ENCODE results near the gene CPM.
A peak's percentile ranks its signal among the peaks of the same experiment; 100 is the strongest.

DNA sequence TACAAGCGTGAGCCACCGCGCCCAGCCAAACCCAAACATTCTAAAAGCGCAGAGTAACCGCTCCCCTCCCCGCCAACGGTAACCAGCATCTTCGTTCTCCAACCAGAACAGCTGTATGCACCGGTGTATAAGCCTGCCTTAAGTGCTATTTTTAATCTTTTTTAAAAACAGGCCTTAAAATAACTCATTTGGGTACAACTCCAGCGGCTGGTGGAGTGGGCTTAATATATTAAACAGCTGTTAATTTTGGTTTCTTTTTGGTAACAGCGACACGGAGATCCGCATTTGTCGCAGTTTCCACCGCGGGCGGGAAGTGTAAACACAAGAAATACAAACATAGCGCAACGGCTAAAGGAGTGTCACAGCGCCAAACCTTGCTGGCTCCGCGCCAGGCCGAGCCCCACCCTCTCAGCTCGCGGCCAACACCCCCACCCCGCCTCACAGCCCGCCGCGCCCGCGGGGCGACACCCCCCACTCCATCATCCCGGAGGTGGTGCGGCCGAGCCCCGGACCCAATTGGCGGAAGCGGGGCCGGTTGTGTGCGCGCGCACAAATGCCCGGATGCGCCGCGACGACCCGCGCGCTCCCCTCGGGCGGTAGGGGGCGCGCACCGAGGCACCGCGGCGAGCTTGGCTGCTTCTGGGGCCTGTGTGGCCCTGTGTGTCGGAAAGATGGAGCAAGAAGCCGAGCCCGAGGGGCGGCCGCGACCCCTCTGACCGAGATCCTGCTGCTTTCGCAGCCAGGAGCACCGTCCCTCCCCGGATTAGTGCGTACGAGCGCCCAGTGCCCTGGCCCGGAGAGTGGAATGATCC, 125.2 kb downstream of the CPM start, which contains the start of gene MDM2:
- TF ChIP-seq, protein P1, sequence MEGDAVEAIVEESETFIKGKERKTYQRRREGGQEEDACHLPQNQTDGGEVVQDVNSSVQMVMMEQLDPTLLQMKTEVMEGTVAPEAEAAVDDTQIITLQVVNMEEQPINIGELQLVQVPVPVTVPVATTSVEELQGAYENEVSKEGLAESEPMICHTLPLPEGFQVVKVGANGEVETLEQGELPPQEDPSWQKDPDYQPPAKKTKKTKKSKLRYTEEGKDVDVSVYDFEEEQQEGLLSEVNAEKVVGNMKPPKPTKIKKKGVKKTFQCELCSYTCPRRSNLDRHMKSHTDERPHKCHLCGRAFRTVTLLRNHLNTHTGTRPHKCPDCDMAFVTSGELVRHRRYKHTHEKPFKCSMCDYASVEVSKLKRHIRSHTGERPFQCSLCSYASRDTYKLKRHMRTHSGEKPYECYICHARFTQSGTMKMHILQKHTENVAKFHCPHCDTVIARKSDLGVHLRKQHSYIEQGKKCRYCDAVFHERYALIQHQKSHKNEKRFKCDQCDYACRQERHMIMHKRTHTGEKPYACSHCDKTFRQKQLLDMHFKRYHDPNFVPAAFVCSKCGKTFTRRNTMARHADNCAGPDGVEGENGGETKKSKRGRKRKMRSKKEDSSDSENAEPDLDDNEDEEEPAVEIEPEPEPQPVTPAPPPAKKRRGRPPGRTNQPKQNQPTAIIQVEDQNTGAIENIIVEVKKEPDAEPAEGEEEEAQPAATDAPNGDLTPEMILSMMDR (IDR thresholded peaks at IDR 0.05), result peak in 5 of 7 experiments; percentile 64 to 91 (median 83)
- TF ChIP-seq POLR2A (IDR thresholded peaks at IDR 0.05) (peak in 1 of 4 donors; percentile 84), EP300 (IDR thresholded peaks at IDR 0.05) (no peak), POLR2AphosphoS5 (IDR thresholded peaks at IDR 0.05) (peak; percentile 88 to 97 (median 95))
